Measurements from ENCODE around the gene MTMR3.
"Not testable (repeated sequence)": the region's sequence is repeated elsewhere in the genome, so short reads cannot be mapped to it uniquely, and the experiment has no call there.

MTMR3 gene

GRCh38 chr22:30031328-30031727 lies 148.4 kb downstream of the MTMR3 start:
- DNase-seq: no peak

DNA sequence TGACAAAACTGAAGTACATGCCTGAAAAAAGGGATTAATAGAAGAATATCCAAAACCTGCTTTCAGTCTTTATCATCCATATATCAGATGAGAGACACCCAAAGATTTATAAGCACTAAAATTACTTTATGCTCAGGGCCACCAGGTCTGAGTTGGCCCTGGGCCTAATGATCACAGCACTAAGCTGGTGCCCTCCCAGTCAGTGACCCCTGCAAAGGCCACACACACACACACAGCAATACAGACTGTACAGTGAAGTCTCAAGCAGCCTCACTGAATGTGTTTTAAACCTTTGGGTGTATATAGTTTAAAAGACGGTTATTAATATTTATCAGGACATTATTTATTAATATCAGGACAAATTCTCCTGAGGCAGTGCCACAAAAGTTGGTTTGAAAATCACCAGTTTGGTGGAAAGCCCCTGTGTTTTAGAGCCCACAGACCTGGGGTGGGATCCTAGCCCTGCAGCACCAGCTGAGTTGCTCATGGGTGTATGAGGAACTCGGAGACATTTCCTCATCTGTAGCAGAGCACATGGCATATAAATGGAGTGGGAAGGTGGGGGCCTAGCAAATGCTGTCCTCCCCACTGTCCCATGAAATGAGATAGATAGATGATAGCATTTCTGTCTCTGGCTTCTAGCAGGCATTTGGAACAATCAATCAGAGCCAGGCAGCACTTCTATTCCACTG lies 148.9 kb downstream of the MTMR3 start:
- DNase-seq: no peak

DNA sequence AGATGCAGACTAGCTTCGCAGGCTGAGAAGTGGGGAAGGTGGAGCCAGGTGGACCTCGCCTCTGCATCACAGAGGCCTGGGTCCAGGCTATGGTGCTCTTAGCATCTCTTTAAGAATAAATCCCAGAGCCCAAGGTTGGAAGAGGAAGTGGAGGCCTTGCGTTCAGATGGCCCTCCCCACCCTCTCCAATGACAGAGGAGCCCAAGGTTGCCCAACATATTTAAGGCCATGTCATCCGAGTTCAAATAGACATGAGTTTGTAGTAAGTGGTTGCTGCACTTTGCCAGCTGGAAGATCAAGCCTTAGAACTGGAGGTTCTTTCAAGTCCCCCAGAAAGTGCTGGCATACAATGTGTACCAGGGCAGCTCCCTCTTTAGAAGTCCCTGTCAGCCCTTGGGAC lies 150.2 kb downstream of the MTMR3 start:
- DNase-seq: no peak

DNA sequence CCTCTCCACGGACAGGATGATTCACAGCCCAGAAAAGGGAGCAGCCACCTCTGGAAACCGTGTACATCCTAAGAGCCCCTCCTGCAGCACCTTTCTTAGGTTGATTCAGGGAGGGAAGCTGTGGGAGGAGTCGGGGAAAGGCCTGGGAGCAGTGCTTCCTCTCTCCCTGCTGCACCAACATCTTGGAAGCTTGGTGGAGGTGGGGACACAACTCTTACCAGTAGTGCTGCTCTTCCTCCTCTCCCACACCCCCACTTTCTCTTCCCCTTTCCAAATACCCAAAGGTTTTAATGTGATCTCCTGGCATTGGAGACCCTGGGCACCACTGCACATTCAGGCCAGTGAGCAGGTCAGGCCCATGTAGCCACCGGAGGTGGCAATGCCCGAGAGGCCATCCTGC lies 150.9 kb downstream of the MTMR3 start:
- no peak for DNase-seq

- no peak for DNase-seq
Measured at GRCh38 chr22:30036656-30037055, 153.7 kb downstream of the MTMR3 start.

DNA sequence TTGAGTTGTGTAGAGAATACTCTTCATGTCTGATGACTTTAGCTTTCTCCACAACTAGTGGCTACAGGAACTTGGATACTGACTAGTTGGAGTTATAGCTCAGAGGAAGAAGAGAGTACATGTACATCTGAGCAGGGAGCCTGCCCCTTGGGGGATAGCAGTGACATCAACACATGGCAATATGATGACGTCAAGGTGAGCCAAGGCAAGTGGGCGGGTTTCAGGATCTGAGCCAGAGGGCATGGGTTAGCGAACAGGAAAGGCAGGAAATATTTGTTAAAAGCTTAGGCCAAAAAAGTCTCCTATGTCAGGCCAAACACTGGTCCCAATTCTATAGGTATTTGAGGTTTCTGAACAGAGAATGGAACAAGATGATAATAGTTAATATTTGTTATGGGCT lies 155.2 kb downstream of the MTMR3 start:
- no peak for DNase-seq

DNA sequence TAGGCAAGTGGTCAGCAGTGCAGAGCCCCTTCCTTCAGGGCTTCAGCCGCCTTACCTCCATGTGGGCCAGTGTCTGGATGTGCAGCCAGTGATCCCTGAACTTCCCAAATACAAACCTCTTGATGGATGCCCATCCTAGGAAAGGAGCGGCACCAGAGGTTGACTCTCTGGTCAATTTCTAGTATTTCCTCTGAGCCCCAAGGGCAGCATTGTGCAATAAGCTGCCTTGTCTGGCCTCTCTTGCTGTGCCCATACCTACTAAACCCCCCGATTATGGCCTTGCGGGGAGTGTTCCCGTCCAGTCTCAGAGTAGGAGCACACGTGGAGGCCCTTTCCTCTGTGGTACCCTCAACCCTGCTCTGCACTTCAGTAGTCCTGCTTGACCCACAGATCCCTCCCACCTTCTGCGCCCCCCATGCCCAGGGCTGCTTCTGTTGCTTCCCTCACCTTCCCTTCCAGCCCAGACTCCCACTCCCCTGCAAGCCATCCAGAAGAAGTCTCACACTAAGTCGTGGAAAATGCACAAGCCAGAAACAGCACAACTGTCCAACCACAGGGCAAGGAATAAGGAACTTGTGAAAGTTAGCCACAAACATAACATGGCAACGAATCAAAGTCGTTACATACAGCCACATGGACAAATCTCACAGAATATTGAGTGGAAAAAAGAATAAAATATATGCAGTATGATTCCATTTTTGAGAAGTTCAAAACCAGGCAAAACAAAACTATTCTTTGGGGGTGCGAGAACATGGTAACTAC lies 157.7 kb downstream of the MTMR3 start:
- no peak for DNase-seq

DNA sequence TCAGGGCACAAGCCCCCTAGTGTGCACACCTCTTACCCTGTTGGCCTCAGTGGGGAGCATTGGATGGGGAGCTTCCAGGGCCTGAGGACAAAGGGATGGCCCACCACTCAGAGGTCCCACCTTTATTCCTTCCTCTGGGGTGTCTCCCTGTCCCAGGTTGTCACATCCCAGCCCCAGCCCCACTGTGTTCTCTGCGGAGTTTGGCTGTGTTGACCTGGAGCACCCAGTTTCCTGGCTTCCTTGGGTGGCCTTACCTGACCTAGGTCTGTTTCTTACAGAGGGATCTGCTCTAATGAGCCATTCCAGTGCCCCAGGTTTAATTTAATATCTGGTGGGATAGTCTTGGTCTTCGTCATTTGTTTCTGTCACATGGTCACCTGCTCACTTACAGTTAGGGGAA lies 158.5 kb downstream of the MTMR3 start:
- no peak for DNase-seq

DNA sequence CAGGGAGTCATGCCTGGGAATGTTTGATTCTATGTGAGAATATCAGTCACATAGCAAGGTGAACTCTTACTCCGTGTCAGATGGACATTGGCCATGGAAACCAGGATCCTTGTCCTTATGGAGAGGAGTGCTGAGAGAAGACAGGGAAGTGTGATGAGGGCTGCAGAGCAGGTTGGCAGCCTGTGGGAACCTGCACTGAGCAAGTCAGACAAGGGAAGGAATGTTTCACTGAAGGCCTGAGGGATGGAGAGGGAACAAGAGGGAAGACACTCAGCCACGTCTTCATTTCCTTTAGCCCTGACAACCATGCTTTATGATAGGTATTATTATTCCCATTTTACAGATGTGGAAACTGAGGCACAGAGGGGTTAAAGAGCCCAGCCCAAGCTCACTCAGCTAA lies 158.9 kb downstream of the MTMR3 start:
- no peak for DNase-seq

DNA sequence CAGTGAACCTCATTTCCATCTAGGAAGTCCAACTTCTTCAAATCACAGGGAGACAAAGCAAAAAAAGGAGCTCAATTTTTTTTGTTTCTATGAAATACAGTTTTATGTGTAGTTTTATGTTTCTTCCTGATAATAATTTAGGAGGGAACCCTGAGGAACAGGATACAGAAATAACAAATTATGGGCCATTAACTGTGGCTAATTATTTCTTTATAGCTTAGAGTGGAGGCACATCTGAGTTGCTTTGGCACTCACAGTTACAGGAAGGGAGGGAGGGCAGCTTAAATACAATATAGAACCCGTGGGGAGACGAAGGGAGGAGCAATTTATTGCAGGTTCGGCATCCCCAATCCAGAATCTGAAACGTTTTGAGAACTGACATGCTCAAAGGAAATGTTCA lies 160.2 kb downstream of the MTMR3 start:
- no peak for DNase-seq

DNA sequence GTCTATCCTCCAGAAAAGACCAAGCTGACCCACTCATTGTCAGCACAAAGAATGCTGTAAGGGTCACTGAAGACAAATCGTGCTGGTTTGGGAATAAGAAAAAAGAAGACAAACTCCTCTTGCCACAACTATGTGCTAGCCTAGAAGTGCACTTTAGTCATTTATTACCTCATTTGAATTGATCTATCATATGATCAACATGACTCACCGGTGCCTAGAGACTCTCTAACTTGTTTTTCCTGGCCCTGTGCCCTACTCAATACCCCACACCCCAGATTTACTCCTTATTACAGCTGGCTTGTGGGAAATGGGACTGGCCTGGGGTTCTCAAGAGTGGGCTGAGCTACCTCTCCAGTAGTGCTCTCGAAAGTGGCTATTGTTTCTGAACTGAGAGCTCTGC lies 161.4 kb downstream of the MTMR3 start:
- no peak for DNase-seq

- no peak for DNase-seq
Measured at GRCh38 chr22:30044881-30045493, 162.0 kb downstream of the MTMR3 start.

- DNase-seq: no peak
Measured at GRCh38 chr22:30045494-30045887, 162.5 kb downstream of the MTMR3 start.

DNA sequence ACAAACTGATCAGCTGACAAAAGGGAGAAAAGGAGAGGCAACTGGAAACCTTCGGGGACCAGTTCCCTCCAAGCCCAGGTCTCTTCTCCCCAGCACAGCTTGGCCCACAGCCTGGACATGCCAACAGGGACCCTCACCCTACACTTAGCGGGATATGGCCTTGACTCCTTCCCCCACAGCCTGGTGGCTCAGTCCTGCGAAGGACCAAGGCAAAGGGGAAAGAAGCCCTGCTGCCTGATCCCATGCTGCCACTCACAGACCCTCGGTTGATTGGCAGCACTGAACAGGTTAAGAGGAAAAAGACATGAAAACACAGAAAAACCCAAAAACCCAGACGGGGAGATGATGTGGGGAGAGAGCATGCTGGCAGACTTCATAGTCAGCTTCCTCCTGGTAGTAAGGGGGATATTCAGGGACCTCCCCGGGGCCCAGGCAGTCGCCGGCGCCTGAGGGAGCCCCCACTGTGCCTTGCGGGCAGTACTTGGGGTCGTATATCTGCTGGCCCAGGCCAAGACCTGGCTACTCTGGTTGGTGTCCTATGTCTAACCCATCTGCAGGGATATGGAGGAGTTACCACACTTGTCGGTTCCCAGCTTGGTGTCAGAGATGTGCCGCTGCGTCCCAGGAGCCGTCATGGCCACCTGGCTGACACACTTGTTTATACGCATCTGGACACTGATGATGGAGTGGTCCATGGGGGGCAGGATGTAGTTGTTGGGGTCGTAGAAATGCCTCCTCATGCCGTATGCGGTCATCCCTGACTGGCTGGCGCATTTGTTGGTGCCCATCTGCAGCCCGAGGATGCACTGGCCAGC lies 163.1 kb downstream of the MTMR3 start:
- no peak for DNase-seq

DNA sequence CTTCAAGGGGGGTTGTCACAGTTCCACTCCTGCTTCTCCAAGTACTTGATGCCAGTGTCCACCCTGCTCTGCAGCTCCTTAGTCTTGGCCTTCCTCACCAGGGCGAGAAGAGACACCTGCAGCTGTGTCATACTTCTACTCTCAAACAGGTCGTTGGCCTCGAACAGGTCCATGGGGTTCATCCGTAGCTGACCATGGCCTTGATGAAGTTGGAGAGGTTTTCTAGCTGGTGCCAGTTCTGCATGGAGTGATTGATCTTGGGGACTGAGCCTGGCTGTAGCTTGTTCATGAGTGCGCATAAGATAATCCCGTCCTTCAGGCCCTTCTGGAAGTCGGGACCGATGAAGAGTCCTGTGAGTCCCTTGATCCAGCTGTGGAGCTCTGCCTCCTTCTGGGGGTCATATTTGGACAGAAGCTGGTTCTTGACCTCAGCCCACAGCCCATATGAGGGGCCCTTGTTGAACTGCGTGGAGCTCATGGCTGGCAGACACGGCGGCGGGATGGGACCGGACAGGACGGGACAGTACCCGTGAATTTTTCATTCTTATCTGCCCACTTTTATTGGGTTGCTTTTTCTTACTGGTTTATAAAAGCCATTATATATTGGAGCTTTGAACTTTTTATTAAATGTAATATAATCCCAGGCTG lies 163.9 kb downstream of the MTMR3 start:
- DNase-seq: no peak

GRCh38 chr22:30047364-30047738 lies 164.4 kb downstream of the MTMR3 start:
- DNase-seq: no peak

- no peak for DNase-seq
Measured at GRCh38 chr22:30048681-30049080, 165.7 kb downstream of the MTMR3 start.

DNA sequence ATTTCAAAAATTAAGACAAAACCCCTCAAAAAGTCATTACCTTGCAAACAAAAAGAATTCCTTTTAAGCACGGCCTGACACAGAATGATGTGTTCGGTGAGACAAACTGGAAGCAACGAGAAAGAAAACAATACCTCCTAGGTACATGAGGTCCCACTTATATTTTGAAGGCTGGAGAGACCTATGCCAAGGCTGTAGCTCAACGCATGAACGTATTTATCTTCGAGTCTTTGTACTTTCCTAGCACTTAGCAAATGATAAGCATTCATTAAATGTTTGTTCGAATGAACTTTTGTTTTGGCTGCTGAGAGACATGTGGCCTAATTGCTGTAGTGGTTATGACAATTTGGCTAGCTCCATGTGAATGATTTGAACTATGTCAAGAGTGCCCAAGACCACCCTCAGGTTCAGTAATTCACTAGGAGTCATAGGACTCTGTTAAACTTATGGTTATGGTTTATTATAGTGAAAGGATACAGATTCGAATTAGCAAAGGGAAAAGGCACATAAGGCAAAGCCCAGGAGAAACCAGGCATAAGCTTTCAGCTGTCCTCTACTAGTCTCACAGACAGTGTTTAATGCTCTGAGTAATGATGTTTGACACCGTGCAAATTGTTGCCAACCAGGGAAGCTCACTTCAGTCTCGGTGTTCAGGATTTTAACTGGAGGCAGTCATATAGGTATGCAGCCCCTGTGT lies 171.2 kb downstream of the MTMR3 start:
- no peak for DNase-seq

- DNase-seq: no peak
Measured at GRCh38 chr22:30054764-30055069, 171.7 kb downstream of the MTMR3 start.

- no peak for DNase-seq
Measured at GRCh38 chr22:30056015-30056414, 173.0 kb downstream of the MTMR3 start.

- DNase-seq: no peak
Measured at GRCh38 chr22:30057375-30057774, 174.4 kb downstream of the MTMR3 start.

DNA sequence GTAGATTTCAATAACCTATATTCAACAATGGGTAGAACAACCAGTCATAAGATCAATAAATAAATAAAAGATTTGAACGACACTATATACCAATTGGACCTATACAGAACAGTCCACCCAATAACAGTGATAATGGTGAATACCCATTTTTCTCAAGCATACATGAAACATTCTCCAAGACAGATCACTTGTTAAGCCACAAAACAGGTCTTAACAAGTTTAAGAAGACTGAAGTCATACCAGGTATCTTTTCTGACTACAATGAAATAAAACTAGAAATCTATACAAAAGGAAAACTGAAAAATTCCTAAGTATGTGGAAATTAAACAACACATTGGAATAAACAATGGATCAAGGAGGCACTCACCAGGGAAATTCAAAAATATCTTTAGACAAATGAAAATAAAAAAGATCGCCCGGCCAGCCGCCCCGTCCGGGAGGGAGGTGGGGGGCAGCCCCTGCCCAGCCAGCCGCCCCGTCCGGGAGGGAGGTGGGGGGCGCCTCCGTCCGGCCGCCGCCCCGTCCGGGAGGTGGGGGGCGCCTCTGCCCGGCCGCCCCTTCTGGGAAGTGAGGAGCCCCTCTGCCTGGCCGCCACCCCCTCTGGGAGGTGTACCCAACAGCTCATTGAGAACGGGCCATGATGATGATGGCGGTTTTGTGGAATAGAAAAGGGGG lies 176.5 kb downstream of the MTMR3 start:
- DNase-seq: not testable (repeated sequence)
